GM23338 (cell line): ENCODE measurements around the gene GPR78. TPM values are rescaled to one million over a fixed set of nuclear protein-coding genes. Genes with fewer than 3 reads are reported as not detected.

Source experiments
- ATAC-seq: fragments of 200-7000 bp; cut with Tn5 transposase; 3 replicates; pipeline ENCODE4 v1.9.1; 2020
- DNase-seq: peaks from one replicate; pipeline ENCODE4 v3.0.0-alpha.2; 2015; ENCODE audit warnings: low spot score
- H2AFZ ChIP-seq: fragments of 200-600 bp; sonication (generic); 2 replicates; pipeline ENCODE4 v1.8.0; 2016; ENCODE audit warnings: antibody characterized with exemption, mild to moderate bottlenecking, moderate library complexity
- H3F3A ChIP-seq: fragments of 200-600 bp; sonication (generic); replicated peaks from 2 replicates; pipeline ENCODE4 v1.8.0; 2017; ENCODE audit warnings: antibody characterized with exemption, mixed run types, low read depth
- H3K27ac ChIP-seq: fragments of 200-600 bp; sonication (generic); 2 replicates; pipeline ENCODE4 v1.6.1; 2016; ENCODE audit warnings: low read depth
- H3K27me3 ChIP-seq: fragments of 200-600 bp; sonication (generic); 2 replicates; pipeline ENCODE4 v1.8.0; 2016; ENCODE audit warnings: mild to moderate bottlenecking, mixed run types, moderate library complexity; ENCODE audit not compliant: insufficient read depth
- H3K36me3 ChIP-seq: fragments of 200-600 bp; sonication (generic); 2 replicates; pipeline ENCODE4 v1.8.0; 2016; ENCODE audit warnings: mild to moderate bottlenecking; ENCODE audit not compliant: insufficient read depth
- H3K4me1 ChIP-seq: fragments of 200-600 bp; sonication (generic); 2 replicates; pipeline ENCODE4 v1.8.0; 2016; ENCODE audit warnings: mild to moderate bottlenecking, moderate library complexity; ENCODE audit not compliant: insufficient read depth
- H3K4me2 ChIP-seq: fragments of 200-600 bp; sonication (generic); 2 replicates; pipeline ENCODE4 v1.7.1; 2017; ENCODE audit warnings: mixed run types
- H3K4me3 ChIP-seq: fragments of 200-600 bp; sonication (generic); 2 replicates; pipeline ENCODE4 v1.6.1; 2016; ENCODE audit warnings: mixed run types
- H3K79me2 ChIP-seq: fragments of 200-600 bp; sonication (generic); replicated peaks from 2 replicates; pipeline ENCODE4 v1.8.0; 2017; ENCODE audit warnings: mild to moderate bottlenecking; ENCODE audit not compliant: insufficient read depth
- H3K9me2 ChIP-seq: fragments of 200-600 bp; sonication (generic); 2 replicates; pipeline ENCODE4 v1.8.0; 2017; ENCODE audit not compliant: insufficient read depth
- H4K20me1 ChIP-seq: fragments of 200-600 bp; sonication (generic); replicated peaks from 2 replicates; pipeline ENCODE4 v1.8.0; 2017; ENCODE audit warnings: mild to moderate bottlenecking; ENCODE audit not compliant: insufficient read depth
- H3K27ac Mint-ChIP-seq: 2 replicates; pipeline ENCODE4 v1.8.0; 2020; ENCODE audit warnings: inconsistent platforms, mild to moderate bottlenecking, moderate library complexity, mixed read lengths
- H3K27me3 Mint-ChIP-seq: 3 replicates; pipeline ENCODE4 v1.8.0; 2022; ENCODE audit warnings: low read depth, mild to moderate bottlenecking, moderate library complexity, mixed read lengths, inconsistent platforms; ENCODE audit not compliant: insufficient read depth, poor library complexity
- H3K36me3 Mint-ChIP-seq: 3 replicates; pipeline ENCODE4 v1.8.0; 2021; ENCODE audit warnings: low read depth, mild to moderate bottlenecking, inconsistent platforms, moderate library complexity, mixed read lengths
- H3K4me1 Mint-ChIP-seq: 3 replicates; pipeline ENCODE4 v1.8.0; 2020; ENCODE audit warnings: mild to moderate bottlenecking, inconsistent platforms, mixed read lengths
- H3K4me3 Mint-ChIP-seq: 3 replicates; pipeline ENCODE4 v1.8.0; 2021; ENCODE audit warnings: moderate library complexity, mild to moderate bottlenecking, inconsistent platforms, mixed read lengths
- H3K9me3 Mint-ChIP-seq: 3 replicates; pipeline ENCODE4 v1.8.0; 2020; ENCODE audit warnings: moderate library complexity, mild to moderate bottlenecking, inconsistent platforms, mixed read lengths
- EZH2 ChIP-seq: fragments of 200-600 bp; sonication (generic); IDR thresholded peaks from one replicate; pipeline ENCODE4 v1.8.0; 2017; ENCODE audit warnings: antibody characterized with exemption, mild to moderate bottlenecking, low read depth; ENCODE audit not compliant: unreplicated experiment
- EZH2phosphoT487 ChIP-seq: fragments of 200-600 bp; sonication (generic); IDR thresholded peaks from one replicate; pipeline ENCODE4 v1.8.1; 2018; ENCODE audit warnings: antibody characterized with exemption; ENCODE audit not compliant: unreplicated experiment
- NANOG ChIP-seq: IDR thresholded peaks from 2 replicates; pipeline ENCODE4 v1.6.1; 2016; ENCODE audit warnings: antibody characterized with exemption, borderline replicate concordance
- POLR2AphosphoS5 ChIP-seq: IDR thresholded peaks from 2 replicates; pipeline ENCODE4 v1.6.1; 2016; ENCODE audit warnings: antibody characterized with exemption, low read depth
- ZNF114 ChIP-seq: fragments of 250-450 bp; sonication (Bioruptor Pico); IDR thresholded peaks from 2 replicates; pipeline ENCODE4 v1.5.0; 2020; ENCODE audit warnings: mild to moderate bottlenecking, moderate library complexity
- ZNF331 ChIP-seq: fragments of 250-450 bp; sonication (Bioruptor Pico); IDR thresholded peaks from 2 replicates; pipeline ENCODE4 v1.5.0; 2020; ENCODE audit warnings: low read depth, mild to moderate bottlenecking, moderate library complexity
- polyA plus RNA-seq: library from polyadenylated mRNA; unstranded; fragments of >200 nt; fragmentation: Nextera tagmentation; extraction: Ambion mirVana; gene quantifications from 2 replicates; pipeline ENCODE4 v1.2.1, GENCODE V29; 2016
- total RNA-seq: library from RNA; depleted of rRNA; stranded (reverse); fragments of >200 nt; shearing (Covaris generic); gene quantifications from 2 replicates; pipeline ENCODE4 v1.2.3, GENCODE V29; 2014
- TF ChIP-seq, protein P1 (sequence below): IDR thresholded peaks from one replicate; pipeline ENCODE4 v1.6.1; 2018; ENCODE audit warnings: antibody characterized with exemption; ENCODE audit not compliant: unreplicated experiment

GPR78 gene
- total and polyA plus RNA-seq, 2 experiments from 2014 or later = 0.82 to 2.7 TPM

DNA sequence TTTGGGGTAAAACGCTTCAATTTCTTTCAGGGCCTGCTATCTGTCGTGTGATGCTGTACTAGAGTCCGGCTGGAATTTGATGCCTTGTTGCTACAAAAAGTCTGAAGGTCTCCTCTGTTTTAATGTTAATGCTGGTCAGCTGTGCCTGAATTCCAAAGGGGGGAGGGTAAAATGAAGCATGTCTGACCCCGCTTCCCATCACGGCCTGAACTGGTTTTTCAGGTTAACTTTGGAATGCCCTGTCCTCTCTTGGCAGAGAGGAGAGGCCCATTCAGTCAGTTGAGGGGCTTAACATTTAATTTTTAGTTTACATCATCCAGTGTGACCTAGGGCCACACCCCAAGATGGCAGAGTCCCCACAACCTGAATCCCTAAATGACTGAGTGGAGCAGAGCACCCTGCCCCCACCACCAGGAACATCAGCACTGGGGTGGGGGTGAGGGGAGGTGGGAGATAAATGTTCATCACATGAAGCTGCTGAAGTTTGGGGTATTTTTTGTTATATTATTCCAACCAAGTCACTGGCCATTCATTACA lies 47.9 kb upstream of the GPR78 start:
- Mint-ChIP-seq H3K4me3 (peak overlapping the region; percentile 12; the same call in 1 of the 3 replicates), H3K36me3 (peaks cover 36% of the 10 kb centered on the region), H3K9me3 (peaks cover 56% of the 10 kb centered on the region), H3K27me3 (peaks cover 7% of the 10 kb centered on the region), H3K27ac (peak overlapping the region; percentile 82), H3K4me1 (peaks cover 35% of the 10 kb centered on the region)
- Histone ChIP-seq H3K4me1 (peaks cover 22% of the 10 kb centered on the region), H3K27me3 (no peaks in the 10 kb centered on the region), H3K36me3 (no peaks in the 10 kb centered on the region; the same call in 1 of the 2 replicates), H3K79me2 (no peaks in the 10 kb centered on the region), H3K9me2 (peaks cover 10% of the 10 kb centered on the region; the same call in 1 of the 2 replicates), H3K4me3 (no peak overlapping the region), H2AFZ (no peak overlapping the region), H4K20me1 (no peaks in the 10 kb centered on the region), H3K4me2 (peak overlapping the region; percentile 37; the same call in 1 of the 2 replicates), H3F3A (no peaks in the 10 kb centered on the region), H3K27ac (peak overlapping the region; percentile 91; the same call in 1 of the 2 replicates)
- DNase-seq (peak; percentile 78), ATAC-seq (peak; percentile 11; the same call in 1 of the 3 replicates)
- TF ChIP-seq ZNF331 (CRISPR knock-in tag) = no peak
- no peak for TF ChIP-seq EZH2
- no peak for TF ChIP-seq NANOG
- no peak for TF ChIP-seq ZNF114
- no peak for TF ChIP-seq POLR2AphosphoS5

DNA sequence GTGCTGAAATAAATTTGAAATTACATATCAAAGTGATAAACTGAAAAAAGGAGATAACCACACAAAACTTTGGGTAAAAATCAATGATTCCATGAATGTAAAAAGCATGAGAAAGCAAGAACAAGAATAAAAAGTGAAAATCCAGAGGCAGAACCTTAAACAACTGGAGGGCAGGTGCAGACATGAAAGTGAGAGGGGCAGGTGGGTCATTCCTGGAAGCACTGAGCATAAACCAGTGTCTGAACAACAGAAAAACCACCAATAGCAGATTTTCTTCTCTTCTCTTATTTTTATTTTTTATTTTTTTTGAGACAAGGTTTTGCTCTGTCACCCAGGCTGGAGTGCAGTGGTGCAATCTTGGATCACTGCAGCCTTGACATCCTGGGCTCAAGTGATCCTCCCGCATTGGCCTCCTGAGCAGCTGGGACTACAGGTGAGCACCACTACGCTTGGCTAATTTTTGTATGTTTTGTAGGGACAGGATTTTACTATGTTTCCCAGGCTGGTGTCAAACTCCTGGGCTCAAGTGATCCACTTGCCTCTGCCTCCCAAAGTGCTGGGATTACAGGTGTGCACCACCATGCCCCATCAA lies 46.8 kb upstream of the GPR78 start:
- Mint-ChIP-seq H3K27me3 (peaks cover 7% of the 10 kb centered on the region), H3K4me1 (peaks cover 35% of the 10 kb centered on the region), H3K36me3 (peaks cover 36% of the 10 kb centered on the region), H3K27ac (peak overlapping the region; percentile 79), H3K4me3 (peak overlapping the region; percentile 42; the same call in 1 of the 3 replicates), H3K9me3 (peaks cover 56% of the 10 kb centered on the region)
- no peaks in the 10 kb centered on the region for H3F3A ChIP-seq
- TF ChIP-seq, protein P1, sequence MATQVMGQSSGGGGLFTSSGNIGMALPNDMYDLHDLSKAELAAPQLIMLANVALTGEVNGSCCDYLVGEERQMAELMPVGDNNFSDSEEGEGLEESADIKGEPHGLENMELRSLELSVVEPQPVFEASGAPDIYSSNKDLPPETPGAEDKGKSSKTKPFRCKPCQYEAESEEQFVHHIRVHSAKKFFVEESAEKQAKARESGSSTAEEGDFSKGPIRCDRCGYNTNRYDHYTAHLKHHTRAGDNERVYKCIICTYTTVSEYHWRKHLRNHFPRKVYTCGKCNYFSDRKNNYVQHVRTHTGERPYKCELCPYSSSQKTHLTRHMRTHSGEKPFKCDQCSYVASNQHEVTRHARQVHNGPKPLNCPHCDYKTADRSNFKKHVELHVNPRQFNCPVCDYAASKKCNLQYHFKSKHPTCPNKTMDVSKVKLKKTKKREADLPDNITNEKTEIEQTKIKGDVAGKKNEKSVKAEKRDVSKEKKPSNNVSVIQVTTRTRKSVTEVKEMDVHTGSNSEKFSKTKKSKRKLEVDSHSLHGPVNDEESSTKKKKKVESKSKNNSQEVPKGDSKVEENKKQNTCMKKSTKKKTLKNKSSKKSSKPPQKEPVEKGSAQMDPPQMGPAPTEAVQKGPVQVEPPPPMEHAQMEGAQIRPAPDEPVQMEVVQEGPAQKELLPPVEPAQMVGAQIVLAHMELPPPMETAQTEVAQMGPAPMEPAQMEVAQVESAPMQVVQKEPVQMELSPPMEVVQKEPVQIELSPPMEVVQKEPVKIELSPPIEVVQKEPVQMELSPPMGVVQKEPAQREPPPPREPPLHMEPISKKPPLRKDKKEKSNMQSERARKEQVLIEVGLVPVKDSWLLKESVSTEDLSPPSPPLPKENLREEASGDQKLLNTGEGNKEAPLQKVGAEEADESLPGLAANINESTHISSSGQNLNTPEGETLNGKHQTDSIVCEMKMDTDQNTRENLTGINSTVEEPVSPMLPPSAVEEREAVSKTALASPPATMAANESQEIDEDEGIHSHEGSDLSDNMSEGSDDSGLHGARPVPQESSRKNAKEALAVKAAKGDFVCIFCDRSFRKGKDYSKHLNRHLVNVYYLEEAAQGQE = no peak
- TF ChIP-seq EZH2phosphoT487 (no peak), NANOG (no peak), POLR2AphosphoS5 (no peak)
- peak overlapping the region; percentile 91 for H3K27ac ChIP-seq
- peak overlapping the region; percentile 61 for H3K4me2 ChIP-seq
- H3K4me3 ChIP-seq = no peak overlapping the region
- DNase-seq (no peak), ATAC-seq (no peak)
- no peaks in the 10 kb centered on the region for H4K20me1 ChIP-seq
- H3K79me2 ChIP-seq = no peaks in the 10 kb centered on the region
- H3K27me3 ChIP-seq = no peaks in the 10 kb centered on the region
- H3K36me3 ChIP-seq = no peaks in the 10 kb centered on the region; the same call in 1 of the 2 replicates
- peaks cover 22% of the 10 kb centered on the region for H3K4me1 ChIP-seq
- peaks cover 10% of the 10 kb centered on the region; the same call in 1 of the 2 replicates for H3K9me2 ChIP-seq
- no peak overlapping the region; the same call in 1 of the 2 replicates for H2AFZ ChIP-seq
